HepG2 (cell line): Measurements from ENCODE around the gene CEP83. TPM values are rescaled to one million over a fixed set of nuclear protein-coding genes. Genes with fewer than 3 reads are reported as not detected.

Source experiments
- ATAC-seq: fragments of 200-7000 bp; cut with Tn5 transposase; 3 replicates; pipeline ENCODE4 v1.9.1; 2020; ENCODE audit warnings: mild to moderate bottlenecking, moderate library complexity
- BruUV-seq: library from RNA; stranded (reverse); fragments of 400-500 nt; replicated peaks from 2 replicates; lab custom pipeline; 2021; lab: Mats Ljungman, UMichigan
- CTCF ChIA-PET: fragments of 300-600 bp; formaldehyde crosslinking; extraction: SDS; loops from one replicate; lab custom pipeline; 2021; ENCODE audit warnings: low total read pairs, inconsistent platforms, low intra/inter-chr PET ratio; lab: Yijun Ruan, JAX
- POLR2A ChIA-PET: fragments of 350-600 bp; sonication (Branson Sonifier 250); formaldehyde crosslinking; loops from one replicate; lab custom pipeline; 2020; ENCODE audit warnings: antibody characterized with exemption, inconsistent platforms; lab: Yijun Ruan, JAX
- DNase-seq: peaks from one replicate; pipeline ENCODE4 v3.0.0-alpha.2; 2015; ENCODE audit warnings: low spot score
- FAIRE-seq: peaks from 3 replicates; lab custom pipeline; 2011; peaks lifted over from hg19 to GRCh38; lab: Jason Lieb, UNC
- H2AFZ ChIP-seq: one replicate; pipeline ENCODE4 v1.6.1; 2011; ENCODE audit warnings: low read length, inconsistent platforms
- H3K27ac ChIP-seq: fragments of 300-600 bp; 3 replicates; pipeline ENCODE4 v1.8.0; 2011; ENCODE audit warnings: mixed run types, mild to moderate bottlenecking, mixed read lengths, low read length, inconsistent platforms; ENCODE audit not compliant: insufficient read depth; ENCODE audit errors: extremely low read length
- H3K27me3 ChIP-seq, 2 experiments: fragments of 200-600 bp in 1 of 2; 2 replicates in 1 of 2; 3 replicates in 1 of 2; pipeline versions ENCODE4 v1.6.0 to v1.8.0; 2011; ENCODE audit warnings: low read length in 2 of 2, mild to moderate bottlenecking in 2 of 2, moderate library complexity in 2 of 2, inconsistent platforms in 1 of 2; ENCODE audit not compliant: insufficient read depth in 2 of 2, control insufficient read depth in 1 of 2
- H3K36me3 ChIP-seq, 2 experiments: fragments of 200-600 bp in 1 of 2; replicated peaks in 1 of 2; 2 replicates in 1 of 2; 3 replicates in 1 of 2; pipeline versions ENCODE4 v1.5.1 to v1.8.0; 2011; ENCODE audit warnings: low read length in 2 of 2, inconsistent platforms in 1 of 2; ENCODE audit not compliant: insufficient read depth in 2 of 2, control insufficient read depth in 1 of 2
- H3K4me1 ChIP-seq: 2 replicates; pipeline ENCODE4 v1.5.1; 2012; ENCODE audit warnings: low read length, inconsistent platforms; ENCODE audit not compliant: insufficient read depth
- H3K4me2 ChIP-seq: 2 replicates; pipeline ENCODE4 v1.6.0; 2011; ENCODE audit warnings: low read depth, low read length, inconsistent platforms
- H3K4me3 ChIP-seq, 3 experiments: fragments of 200-600 bp in 1 of 3; sonication (generic), shearing (Covaris generic) in 1 of 3; replicated peaks in 1 of 3; 2 replicates each; pipeline ENCODE4 v1.5.1; 2011 to 2016; ENCODE audit warnings: low read length in 3 of 3, inconsistent platforms in 2 of 3, low read depth in 2 of 3, mild to moderate bottlenecking in 2 of 3, control low read depth in 1 of 3, mixed read lengths in 1 of 3; ENCODE audit not compliant: insufficient read depth in 1 of 3
- H3K79me2 ChIP-seq: one replicate; pipeline ENCODE4 v1.6.1; 2011; ENCODE audit warnings: low read length, inconsistent platforms; ENCODE audit not compliant: insufficient read depth
- H3K9ac ChIP-seq: 2 replicates; pipeline ENCODE4 v1.6.0; 2011; ENCODE audit warnings: mild to moderate bottlenecking, low read depth, low read length, inconsistent platforms; ENCODE audit not compliant: insufficient read depth
- H3K9me3 ChIP-seq: 2 replicates; pipeline ENCODE4 v1.5.1; 2012; ENCODE audit warnings: mild to moderate bottlenecking, low read length
- H4K20me1 ChIP-seq: 2 replicates; pipeline ENCODE4 v1.6.0; 2011; ENCODE audit warnings: inconsistent platforms, mild to moderate bottlenecking, low read length, moderate library complexity; ENCODE audit not compliant: insufficient read depth
- HMG20B ChIP-seq: conservative IDR thresholded peaks from 2 replicates; pipeline ENCODE4 v1.6.1; 2016; ENCODE audit warnings: missing genetic modification reagents, missing compliant biosample characterization
- HNRNPUL1 ChIP-seq: fragments of 200-400 bp; formaldehyde crosslinking; IDR thresholded peaks from 2 replicates; pipeline ENCODE4 v1.6.1; 2017; ENCODE audit warnings: low read depth, mild to moderate bottlenecking, low read length, moderate library complexity
- KAT7 ChIP-seq: IDR thresholded peaks from 2 replicates; pipeline ENCODE4 v1.6.1; 2018; ENCODE audit warnings: borderline replicate concordance, missing compliant biosample characterization
- MTF1 ChIP-seq: sonication (generic); formaldehyde crosslinking; IDR thresholded peaks from 2 replicates; pipeline ENCODE4 v1.5.0; 2020; ENCODE audit warnings: missing genetic modification reagents
- MXI1 ChIP-seq: IDR thresholded peaks from 3 replicates; pipeline ENCODE4 v1.6.1; 2012; ENCODE audit warnings: low read depth, low read length, inconsistent platforms, borderline replicate concordance
- SIN3B ChIP-seq: fragments of 150-350 bp; IDR thresholded peaks from 2 replicates; pipeline ENCODE4 v1.6.1; 2014; ENCODE audit warnings: low read length
- ZNF460 ChIP-seq: sonication (generic); formaldehyde crosslinking; IDR thresholded peaks from 2 replicates; pipeline ENCODE4 v1.5.1; 2020; ENCODE audit warnings: missing genetic modification reagents, mild to moderate bottlenecking, borderline replicate concordance
- ZNF775 ChIP-seq: sonication (generic); formaldehyde crosslinking; IDR thresholded peaks from 2 replicates; pipeline ENCODE4 v1.4.0; 2020; ENCODE audit warnings: missing genetic modification reagents, mild to moderate bottlenecking, moderate library complexity, borderline replicate concordance
- ZNF777 ChIP-seq: sonication (generic); formaldehyde crosslinking; IDR thresholded peaks from 2 replicates; pipeline ENCODE4 v1.4.0; 2020; ENCODE audit warnings: missing genetic modification reagents
- ZSCAN20 ChIP-seq: sonication (generic); formaldehyde crosslinking; IDR thresholded peaks from 2 replicates; pipeline ENCODE4 v1.4.0; 2020; ENCODE audit warnings: missing genetic modification reagents, mild to moderate bottlenecking, borderline replicate concordance
- WGBS: methylation state at CpG from one replicate; pipeline ENCODE4 v1.1.6; 2017; ENCODE audit warnings: low lambda C conversion rate; 5-methylcytosine and 5-hydroxymethylcytosine counted together
- in situ Hi-C: cut with HindIII; loops from 2 replicates; pipeline ENCODE4 v1.10.0; 2017; ENCODE audit warnings: low pct_unique_long_range_greater_than_20kb; ENCODE audit not compliant: extremely low pct_ligation_motif_present
- intact Hi-C: fragments of 100-400 bp; cut with micrococcal nuclease; formaldehyde crosslinking; loops from one replicate; pipeline ENCODE4 v1.10.0; 2022; ENCODE audit not compliant: unreplicated experiment
- polyA plus RNA-seq, 8 experiments: library from polyadenylated mRNA; depleted of rRNA in 3 of 8; stranded (reverse) in 7 of 8; unstranded in 1 of 8; fragments of >200 nt; fragmentation: Illumina TruSeq in 4 of 8; extraction: Trizol in 4 of 8; gene quantifications; 2 replicates each; pipeline versions ENCODE4 v1.2.1 to v1.2.3, GENCODE V29; 2011 to 2016; ENCODE audit warnings: low read depth in 4 of 8, missing spikeins in 1 of 8, mixed read lengths in 1 of 8; ENCODE audit not compliant: insufficient read depth in 1 of 8
- total RNA-seq, 5 experiments: library from RNA; depleted of rRNA; stranded (reverse); fragments of >200 nt; fragmentation: Illumina TruSeq; extraction: Trizol; gene quantifications; 2 replicates each; pipeline ENCODE4 v1.2.3, GENCODE V29; 2016; ENCODE audit warnings: low read depth in 1 of 5
- TF ChIP-seq, protein P1 (sequence below): sonication (generic); formaldehyde crosslinking; IDR thresholded peaks from 2 replicates; pipeline ENCODE4 v1.8.0; 2022; ENCODE audit warnings: mild to moderate bottlenecking, missing genetic modification reagents, moderate library complexity

Gene CEP83
- total and polyA plus RNA-seq, 2 of the 13 experiments (the other 11 are each of a cell fraction or from before 2014, with no cell fraction given): 6.2 to 19.2 TPM

DNA sequence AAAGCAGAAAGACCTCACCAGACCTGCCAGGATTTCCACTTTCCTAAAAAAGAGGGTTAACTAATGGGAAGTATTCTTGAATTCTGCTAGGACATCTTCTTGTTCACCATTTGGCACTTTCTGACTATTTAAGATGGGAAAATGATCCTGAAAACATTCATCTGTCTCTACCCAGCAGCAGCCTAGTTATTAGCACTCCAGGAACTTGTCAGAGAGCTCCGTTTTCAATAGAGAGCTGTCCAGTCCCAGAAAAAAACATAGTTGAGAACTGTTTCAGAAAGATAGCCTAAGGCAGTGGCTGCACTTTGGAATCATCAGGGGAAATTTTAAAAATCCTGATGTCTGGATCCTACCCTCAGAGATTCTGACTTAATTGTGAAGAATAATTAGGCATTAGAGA is 22.1 kb upstream of the CEP83 start:
- no peaks in the 10 kb centered on the region for H3K27me3 ChIP-seq
- no peak for DNase-seq
- no TSS peak for BruUV-seq
- 8% methylated on average over 1 of the region's 1 CpG for WGBS
- no peak overlapping the region for H2AFZ ChIP-seq
- CTCF ChIA-PET: no interaction called here
- intact Hi-C loops: no loop called here
- no peaks in the 10 kb centered on the region for H3K9me3 ChIP-seq
- H3K36me3 ChIP-seq: no peaks in the 10 kb centered on the region
- H3K27ac ChIP-seq: no peak overlapping the region
- no peak overlapping the region for H3K4me2 ChIP-seq
- no peaks in the 10 kb centered on the region for H3K4me1 ChIP-seq
- POLR2A ChIA-PET: no interaction called here
- no peaks in the 10 kb centered on the region for H3K79me2 ChIP-seq
- in situ Hi-C loops: no loop called here
- no peak overlapping the region for H3K4me3 ChIP-seq
- TF ChIP-seq ZSCAN20 (CRISPR knock-in tag) (no peak), KAT7 (CRISPR knock-in tag) (no peak), MTF1 (CRISPR knock-in tag) (no peak), SIN3B (no peak), ZNF777 (no peak), ZNF775 (CRISPR knock-in tag) (no peak), ZNF460 (CRISPR knock-in tag) (no peak), MXI1 (no peak), HMG20B (CRISPR knock-in tag) (no peak), HNRNPUL1 (no peak)
- TF ChIP-seq, protein P1, sequence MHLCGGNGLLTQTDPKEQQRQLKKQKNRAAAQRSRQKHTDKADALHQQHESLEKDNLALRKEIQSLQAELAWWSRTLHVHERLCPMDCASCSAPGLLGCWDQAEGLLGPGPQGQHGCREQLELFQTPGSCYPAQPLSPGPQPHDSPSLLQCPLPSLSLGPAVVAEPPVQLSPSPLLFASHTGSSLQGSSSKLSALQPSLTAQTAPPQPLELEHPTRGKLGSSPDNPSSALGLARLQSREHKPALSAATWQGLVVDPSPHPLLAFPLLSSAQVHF: no peak
- no peak for FAIRE-seq
- H3K9ac ChIP-seq: no peak overlapping the region
- H4K20me1 ChIP-seq: no peaks in the 10 kb centered on the region
- ATAC-seq: no peak
